GM15510 (cell line): ENCODE data around the gene PAIP2.
A peak's percentile ranks its signal among the peaks of the same experiment; 100 is the strongest.

Experiments used
- POLR2A ChIP-seq: IDR thresholded peaks from 3 replicates; pipeline ENCODE4 v1.6.1; 2011; ENCODE audit warnings: borderline replicate concordance; ENCODE audit not compliant: insufficient read length; ENCODE audit errors: extremely low read depth

PAIP2 gene

GRCh38 chr5:139394123-139394653 lies 52.5 kb downstream of the PAIP2 start:
- peak; percentile 26 for TF ChIP-seq POLR2A

GRCh38 chr5:139394654-139395566 lies 53.3 kb downstream of the PAIP2 start, which contains the start of gene PROB1:
Gene PROB1 (minus strand): TSS chr5:139395104. CDS start chr5:139395081, 23 bp downstream.
- peak; percentile 17 for TF ChIP-seq POLR2A

GRCh38 chr5:139395844-139396640 lies 54.4 kb downstream of the PAIP2 start:
- no peak for TF ChIP-seq POLR2A

GRCh38 chr5:139396691-139397090 lies 55.0 kb downstream of the PAIP2 start:
- TF ChIP-seq POLR2A = no peak

- TF ChIP-seq POLR2A = no peak
Observed at GRCh38 chr5:139397921-139398320, 56.3 kb downstream of the PAIP2 start.

GRCh38 chr5:139399501-139400121 lies 58.0 kb downstream of the PAIP2 start:
- TF ChIP-seq POLR2A = no peak

- TF ChIP-seq POLR2A = no peak
Observed at GRCh38 chr5:139401546-139401945, 59.9 kb downstream of the PAIP2 start.

GRCh38 chr5:139402561-139403158 lies 61.0 kb downstream of the PAIP2 start:
- no peak for TF ChIP-seq POLR2A

GRCh38 chr5:139403418-139403786 lies 61.7 kb downstream of the PAIP2 start:
- TF ChIP-seq POLR2A = no peak

GRCh38 chr5:139403787-139404483 lies 62.3 kb downstream of the PAIP2 start, which contains the start of gene SPATA24:
Gene SPATA24 (minus strand): TSS chr5:139404089. CDS start chr5:139404060, 29 bp downstream.
- peak; percentile 30 for TF ChIP-seq POLR2A

- no peak for TF ChIP-seq POLR2A
Observed at GRCh38 chr5:139404484-139404840, 62.8 kb downstream of the PAIP2 start.

GRCh38 chr5:139406963-139407362 lies 65.3 kb downstream of the PAIP2 start:
- no peak for TF ChIP-seq POLR2A

- no peak for TF ChIP-seq POLR2A
Observed at GRCh38 chr5:139407517-139407916, 65.9 kb downstream of the PAIP2 start.

- no peak for TF ChIP-seq POLR2A
Observed at GRCh38 chr5:139408191-139408590, 66.5 kb downstream of the PAIP2 start.

GRCh38 chr5:139410121-139410992 lies 68.7 kb downstream of the PAIP2 start:
- TF ChIP-seq POLR2A = no peak
